Esophagus squamous epithelium (tissue), 4 donors: ENCODE results near the gene CHCHD3.

Experiments
- CTCF ChIP-seq, 6 experiments: fragments of 450-650 bp in 4 of 6; fragments of 200-600 bp in 2 of 6; sonication (generic) in 2 of 6; IDR thresholded peaks; one replicate each; pipeline ENCODE4 v1.5.1; 2016 to 2019; ENCODE audit warnings: antibody characterized with exemption in 6 of 6, mild to moderate bottlenecking in 4 of 6, moderate library complexity in 4 of 6
- POLR2A ChIP-seq, 4 donors: fragments of 450-650 bp; IDR thresholded peaks; one replicate each; pipeline ENCODE4 v1.6.1; 2017; ENCODE audit warnings: antibody characterized with exemption in 4 of 4, mild to moderate bottlenecking in 4 of 4, moderate library complexity in 3 of 4

- no peak for TF ChIP-seq POLR2A (IDR thresholded peaks at IDR 0.05)
- TF ChIP-seq CTCF (IDR thresholded peaks at IDR 0.05), result no peak
Measured at GRCh38 chr7:132840199-132840598, 241.7 kb downstream of the CHCHD3 start.
